Transverse colon (tissue), 3 donors: Measurements from ENCODE around the gene ZMYM5.

Source experiments
- CTCF ChIP-seq, 5 experiments: fragments of 200-600 bp in 3 of 5; fragments of 450-650 bp in 2 of 5; sonication (generic) in 3 of 5; IDR thresholded peaks; 1 replicate in 2 of 5; 2 replicates in 3 of 5; pipeline ENCODE4 v1.5.1; 2016 to 2017; ENCODE audit warnings: antibody characterized with exemption in 5 of 5, inconsistent platforms in 3 of 5, mild to moderate bottlenecking in 2 of 5, moderate library complexity in 1 of 5
- POLR2A ChIP-seq: fragments of 450-650 bp; IDR thresholded peaks from one replicate; pipeline ENCODE4 v1.6.1; 2016; ENCODE audit warnings: antibody characterized with exemption, mild to moderate bottlenecking, moderate library complexity

GRCh38 chr13:19781526-19781925, 81.9 kb downstream of the ZMYM5 start:
- no peak for TF ChIP-seq CTCF (IDR thresholded peaks at IDR 0.05)
- no peak for TF ChIP-seq POLR2A
